K562 (cell line): ENCODE results near the gene DEGS1. TPM values are rescaled to one million over a fixed set of nuclear protein-coding genes. Genes with fewer than 3 reads are reported as not detected.

Experiments used
- ATAC-seq: fragments of 200-7000 bp; cut with Tn5 transposase; 3 replicates; pipeline ENCODE4 v1.9.1; 2020; ENCODE audit warnings: moderate library complexity
- BruUV-seq: library from RNA; stranded (reverse); fragments of 400-500 nt; replicated peaks from 2 replicates; lab custom pipeline; 2021; lab: Mats Ljungman, UMichigan
- CTCF ChIA-PET: fragments of 300-600 bp; formaldehyde crosslinking; extraction: SDS; loops from one replicate; lab custom pipeline; 2021; ENCODE audit warnings: low intra/inter-chr PET ratio; lab: Yijun Ruan, JAX
- POLR2A ChIA-PET: fragments of 300-600, 350-650 bp; sonication (Branson Sonifier 250); formaldehyde crosslinking; extraction: SDS; loops from one replicate; lab custom pipeline; 2021; ENCODE audit warnings: antibody characterized with exemption, inconsistent platforms; lab: Yijun Ruan, JAX
- DNase-seq, 4 experiments: peaks; one replicate each; pipeline versions ENCODE4 v3.0.0 to v3.0.0-alpha.2; 2011 to 2018; ENCODE audit warnings: low spot score in 3 of 4, mixed read lengths in 3 of 4; ENCODE audit errors: extremely low read depth in 1 of 4
- FAIRE-seq: peaks from 2 replicates; lab custom pipeline; 2011; peaks lifted over from hg19 to GRCh38; lab: Jason Lieb, UNC
- H2AFZ ChIP-seq: 2 replicates; pipeline ENCODE4 v1.6.0; 2011; ENCODE audit warnings: low read depth, low read length, control low read depth, inconsistent platforms
- H3K27ac ChIP-seq: fragments of 200-600 bp; 3 replicates; pipeline ENCODE4 v1.8.0; 2011; ENCODE audit warnings: low read depth, mild to moderate bottlenecking, control low read depth, inconsistent platforms, low read length, moderate library complexity, mixed read lengths; ENCODE audit errors: extremely low read depth
- H3K27me3 ChIP-seq, 2 experiments: fragments of 300-600 bp in 1 of 2; 2 replicates in 1 of 2; 3 replicates in 1 of 2; pipeline versions ENCODE4 v1.6.0 to v1.8.0; 2011; ENCODE audit warnings: inconsistent platforms in 2 of 2, low read length in 2 of 2, mild to moderate bottlenecking in 1 of 2, mixed read lengths in 1 of 2, moderate library complexity in 1 of 2; ENCODE audit not compliant: control insufficient read depth in 2 of 2, insufficient read depth in 2 of 2
- H3K36me3 ChIP-seq: fragments of 300-600 bp; 3 replicates; pipeline ENCODE4 v1.8.0; 2011; ENCODE audit warnings: mild to moderate bottlenecking, low read length, inconsistent platforms; ENCODE audit not compliant: control insufficient read depth, insufficient read depth
- H3K4me1 ChIP-seq, 2 experiments: fragments of 200-600 bp in 1 of 2; replicated peaks in 1 of 2; 2 replicates in 1 of 2; 3 replicates in 1 of 2; pipeline versions ENCODE4 v1.5.1 to v1.8.0; 2011; ENCODE audit warnings: inconsistent platforms in 2 of 2, low read length in 2 of 2, mild to moderate bottlenecking in 1 of 2, mixed read lengths in 1 of 2, moderate library complexity in 1 of 2; ENCODE audit not compliant: control insufficient read depth in 2 of 2, insufficient read depth in 2 of 2
- H3K4me2 ChIP-seq: 2 replicates; pipeline ENCODE4 v1.6.1; 2011; ENCODE audit warnings: low read length, control low read depth, inconsistent platforms, mixed read lengths; ENCODE audit not compliant: insufficient read depth
- H3K4me3 ChIP-seq: fragments of 200-600 bp; sonication (generic), shearing (Covaris generic); 2 replicates; pipeline ENCODE4 v1.5.1; 2016; ENCODE audit warnings: control low read depth, inconsistent platforms
- H3K79me2 ChIP-seq: fragments of 200-600 bp; 3 replicates; pipeline ENCODE4 v1.8.0; 2011; ENCODE audit warnings: low read length, inconsistent platforms; ENCODE audit not compliant: control insufficient read depth, insufficient read depth
- H3K9ac ChIP-seq, 2 experiments: 2 replicates each; pipeline versions ENCODE4 v1.6.0 to v1.6.1; 2011; ENCODE audit warnings: low read depth in 2 of 2, low read length in 2 of 2, control low read depth in 1 of 2, inconsistent platforms in 1 of 2, mild to moderate bottlenecking in 1 of 2, mixed read lengths in 1 of 2; ENCODE audit not compliant: insufficient read depth in 1 of 2
- H3K9me1 ChIP-seq: one replicate; pipeline ENCODE4 v1.6.0; 2011; ENCODE audit warnings: inconsistent platforms, mild to moderate bottlenecking, low read length, moderate library complexity; ENCODE audit not compliant: control insufficient read depth, insufficient read depth
- H3K9me3 ChIP-seq: replicated peaks from 2 replicates; pipeline ENCODE4 v1.5.1; 2011; ENCODE audit warnings: low read depth, low read length, inconsistent platforms; ENCODE audit not compliant: control insufficient read depth, insufficient read depth
- H4K20me1 ChIP-seq: replicated peaks from 2 replicates; pipeline ENCODE4 v1.6.1; 2011; ENCODE audit warnings: low read length, inconsistent platforms, mixed read lengths; ENCODE audit not compliant: control insufficient read depth, insufficient read depth
- CBX8 ChIP-seq: fragments of 200-600 bp; sonication (generic); IDR thresholded peaks from 2 replicates; pipeline ENCODE4 v1.6.1; 2012; ENCODE audit warnings: borderline replicate concordance, mixed run types, low read depth, mild to moderate bottlenecking, moderate library complexity, mixed read lengths, low read length, control low read depth, inconsistent platforms; ENCODE audit not compliant: poor library complexity, severe bottlenecking; ENCODE audit errors: extremely low read depth
- CC2D1A ChIP-seq: fragments of 450-650 bp; IDR thresholded peaks from 2 replicates; pipeline ENCODE4 v1.6.1; 2017; ENCODE audit warnings: mild to moderate bottlenecking
- CEBPB ChIP-seq: fragments of 450-650 bp; IDR thresholded peaks from 2 replicates; pipeline ENCODE4 v1.6.1; 2016; ENCODE audit warnings: missing genetic modification characterization, missing compliant biosample characterization
- CEBPZ ChIP-seq: fragments of 150-350 bp; IDR thresholded peaks from 2 replicates; pipeline ENCODE4 v1.6.1; 2014; ENCODE audit warnings: low read depth, mild to moderate bottlenecking, low read length, borderline replicate concordance
- GTF2F1 ChIP-seq: IDR thresholded peaks from 2 replicates; pipeline ENCODE4 v1.6.1; 2011; ENCODE audit warnings: low read depth, low read length, improper control_type of control experiment
- HIVEP1 ChIP-seq: fragments of 250-450 bp; sonication (Bioruptor Pico); IDR thresholded peaks from 2 replicates; pipeline ENCODE4 v1.4.0; 2020; ENCODE audit warnings: mild to moderate bottlenecking
- HMGN3 ChIP-seq: IDR thresholded peaks from 2 replicates; pipeline ENCODE4 v1.6.1; 2011; ENCODE audit warnings: borderline replicate concordance, low read depth, mild to moderate bottlenecking, mixed read lengths, low read length; ENCODE audit not compliant: insufficient read length; ENCODE audit errors: extremely low read depth
- KHSRP ChIP-seq: fragments of 450-650 bp; IDR thresholded peaks from 2 replicates; pipeline ENCODE4 v1.6.1; 2017
- NCOA1 ChIP-seq: fragments of 450-650 bp; IDR thresholded peaks from 2 replicates; pipeline ENCODE4 v1.6.1; 2016; ENCODE audit warnings: low read depth
- POLR2A ChIP-seq: fragments of 450-650 bp; conservative IDR thresholded peaks from 2 replicates; pipeline ENCODE4 v1.6.1; 2016
- RBM39 ChIP-seq: fragments of 200-400 bp; formaldehyde crosslinking; optimal IDR thresholded peaks from 2 replicates; pipeline ENCODE3; 2018; ENCODE audit warnings: low read depth, low read length
- SIN3B ChIP-seq: fragments of 450-650 bp; IDR thresholded peaks from 2 replicates; pipeline ENCODE4 v1.6.1; 2017; ENCODE audit warnings: low read depth, mild to moderate bottlenecking, moderate library complexity
- SNIP1 ChIP-seq: fragments of 450-650 bp; IDR thresholded peaks from 2 replicates; pipeline ENCODE4 v1.7.1; 2017; ENCODE audit warnings: low read depth, mild to moderate bottlenecking
- TRIM28 ChIP-seq: fragments of 450-650 bp; IDR thresholded peaks from 2 replicates; pipeline ENCODE4 v1.6.1; 2017
- ZFP91 ChIP-seq: sonication (generic); formaldehyde crosslinking; IDR thresholded peaks from 2 replicates; pipeline ENCODE4 v1.8.0; 2022; ENCODE audit warnings: mild to moderate bottlenecking, missing genetic modification reagents
- ZNF140 ChIP-seq: fragments of 250-450 bp; sonication (Bioruptor Pico); IDR thresholded peaks from 2 replicates; pipeline ENCODE4 v1.8.0; 2021; ENCODE audit warnings: moderate library complexity, mild to moderate bottlenecking, inconsistent platforms
- ZNF431 ChIP-seq: sonication (generic); formaldehyde crosslinking; IDR thresholded peaks from 2 replicates; pipeline ENCODE4 v1.8.0; 2022; ENCODE audit warnings: mild to moderate bottlenecking, missing genetic modification reagents
- ZNF436 ChIP-seq: fragments of 250-450, 450-650 bp; sonication (Bioruptor Pico); formaldehyde crosslinking; IDR thresholded peaks from 2 replicates; pipeline ENCODE4 v1.7.0; 2020; ENCODE audit warnings: mild to moderate bottlenecking
- WGBS: fragments of 100-300 bp; shearing (Covaris generic); methylation state at CpG from one replicate; pipeline ENCODE4 v1.1.6; 2016; ENCODE audit warnings: low coverage, mixed read lengths; ENCODE audit not compliant: insufficient coverage; ENCODE audit errors: missing lambda C conversion rate; 5-methylcytosine and 5-hydroxymethylcytosine counted together
- in situ Hi-C: fragments of 300-500 bp; cut with MboI; formaldehyde crosslinking; loops from 4 replicates; pipeline ENCODE4 v1.15.0; 2018; ENCODE audit warnings: inconsistent platforms, mixed read lengths
- intact Hi-C: fragments of 100-400 bp; cut with micrococcal nuclease; formaldehyde crosslinking; loops from 2 replicates; pipeline ENCODE4 v1.14.2; 2022
- polyA plus RNA-seq, 8 experiments: library from polyadenylated mRNA; depleted of rRNA in 4 of 8; stranded (reverse) in 5 of 8; unstranded in 3 of 8; fragments of >200 nt; fragmentation: Nextera tagmentation in 2 of 8; fragmentation: Illumina TruSeq in 1 of 8; extraction: Ambion mirVana in 2 of 8; extraction: Trizol in 1 of 8; gene quantifications; 2 replicates each; pipeline versions ENCODE4 v1.2.1 to v1.2.3, GENCODE V29; 2011 to 2014; ENCODE audit warnings: inconsistent platforms in 1 of 8, missing spikeins in 1 of 8
- total RNA-seq, 7 experiments: library from RNA; depleted of rRNA in 6 of 7; stranded (reverse); fragments of >200 nt in 6 of 7; fragmentation: Illumina TruSeq in 2 of 7; extraction: Trizol in 2 of 7; gene quantifications; 2 replicates each; pipeline versions ENCODE4 v1.2.1 to v1.2.3, GENCODE V29; 2011 to 2021; ENCODE audit warnings: low replicate concordance in 1 of 7

Gene DEGS1
- total and polyA plus RNA-seq, 9 of the 15 experiments (the other 6 are each of a cell fraction or from before 2014, with no cell fraction given), result 12.3 to 95.0 (median 38.8) TPM

DNA sequence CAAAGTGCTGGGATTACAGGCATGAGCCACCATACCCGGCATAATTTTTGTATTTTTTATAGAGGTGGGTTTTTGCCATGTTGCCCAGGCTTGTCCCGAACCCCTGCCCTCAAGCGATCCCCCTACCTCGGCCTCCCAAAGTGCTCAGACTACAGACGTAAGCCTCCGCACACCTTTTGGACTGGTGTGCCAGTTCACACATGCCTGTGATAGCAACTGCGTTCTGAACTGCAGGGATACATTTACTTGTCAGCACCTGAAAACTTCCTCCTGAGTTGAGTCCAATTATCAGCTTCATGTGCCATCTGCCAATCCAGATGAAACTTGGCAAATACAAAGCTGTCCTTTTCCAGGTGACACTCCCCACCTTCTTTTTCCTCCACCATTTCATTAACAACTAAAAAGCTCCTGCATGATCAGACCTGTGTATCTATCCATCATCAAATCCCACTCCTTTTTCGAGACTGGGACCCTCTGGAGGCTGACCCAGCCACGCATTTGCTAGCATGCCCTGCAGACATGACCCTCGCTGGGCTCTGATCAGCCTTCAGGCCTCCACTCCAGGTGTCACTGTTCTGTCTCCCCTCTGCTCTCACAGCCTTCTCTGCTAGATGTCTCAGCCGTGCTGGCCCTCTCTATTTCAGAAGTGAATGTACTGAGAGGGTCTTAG, 2.1 kb upstream of the DEGS1 start:
- Histone ChIP-seq H3K4me2 (no peak overlapping the region), H3K36me3 (peaks cover 10% of the 10 kb centered on the region; the same call in 2 of the 3 replicates), H3K4me3 (no peak overlapping the region), H3K27me3 (no peaks in the 10 kb centered on the region), H4K20me1 (0 out of 2 replicates have a peak, but pooled peaks cover 3% of the 10 kb centered on the region), H3K9me3 (no peaks in the 10 kb centered on the region), H3K79me2 (peaks cover 29% of the 10 kb centered on the region), H3K4me1 (peaks cover 14 to 28% of the 10 kb centered on the region in 2 experiments; a peak in 4 of 5 replicates), H3K27ac (no peak overlapping the region), H2AFZ (no peak overlapping the region), H3K9ac (peak overlapping the region in 1 of 2 experiments; percentile 24; a peak in 1 of 4 replicates), H3K9me1 (no peaks in the 10 kb centered on the region)
- POLR2A ChIA-PET, result interaction anchor here (1.3 to 1.5 kb wide), 3 partner anchors 11 to 23 kb away, joined by 3 to 9 read pairs (median 3); no protein-coding TSS in a partner anchor
- no peak for ATAC-seq
- in situ Hi-C loops (no loop called here), intact Hi-C loops (loop anchor here (5.0 kb wide), 1 partner anchor 151 kb away; the partner anchor contains the start of gene NVL)
- no peak for DNase-seq
- no peak for FAIRE-seq
- CTCF ChIA-PET, result no interaction called here
- WGBS, result 69% methylated on average over 11 of the region's 11 CpGs
- no TSS peak for BruUV-seq
- TF ChIP-seq ZNF140 (no peak), CC2D1A (no peak), ZFP91 (CRISPR knock-in tag) (no peak), KHSRP (no peak), CEBPB (no peak), POLR2A (no peak), HMGN3 (no peak), SNIP1 (no peak), SIN3B (no peak), CEBPZ (no peak), ZNF431 (CRISPR knock-in tag) (no peak), HIVEP1 (no peak), TRIM28 (no peak), ZNF436 (CRISPR knock-in tag) (no peak), CBX8 (no peak), NCOA1 (no peak), GTF2F1 (no peak), RBM39 (no peak)
